NCI-H1092 treated with DMSO at 0.1 percent for 48 hours (cell line): ENCODE data around the gene KBTBD2.
"Not testable (repeated sequence)": the region's sequence is repeated elsewhere in the genome, so short reads cannot be mapped to it uniquely, and the experiment has no call there.

Source experiments
- DNase-seq: peaks from one replicate; lab custom pipeline; 2025; lab: John Stamatoyannopoulos, UW

Gene KBTBD2

DNA sequence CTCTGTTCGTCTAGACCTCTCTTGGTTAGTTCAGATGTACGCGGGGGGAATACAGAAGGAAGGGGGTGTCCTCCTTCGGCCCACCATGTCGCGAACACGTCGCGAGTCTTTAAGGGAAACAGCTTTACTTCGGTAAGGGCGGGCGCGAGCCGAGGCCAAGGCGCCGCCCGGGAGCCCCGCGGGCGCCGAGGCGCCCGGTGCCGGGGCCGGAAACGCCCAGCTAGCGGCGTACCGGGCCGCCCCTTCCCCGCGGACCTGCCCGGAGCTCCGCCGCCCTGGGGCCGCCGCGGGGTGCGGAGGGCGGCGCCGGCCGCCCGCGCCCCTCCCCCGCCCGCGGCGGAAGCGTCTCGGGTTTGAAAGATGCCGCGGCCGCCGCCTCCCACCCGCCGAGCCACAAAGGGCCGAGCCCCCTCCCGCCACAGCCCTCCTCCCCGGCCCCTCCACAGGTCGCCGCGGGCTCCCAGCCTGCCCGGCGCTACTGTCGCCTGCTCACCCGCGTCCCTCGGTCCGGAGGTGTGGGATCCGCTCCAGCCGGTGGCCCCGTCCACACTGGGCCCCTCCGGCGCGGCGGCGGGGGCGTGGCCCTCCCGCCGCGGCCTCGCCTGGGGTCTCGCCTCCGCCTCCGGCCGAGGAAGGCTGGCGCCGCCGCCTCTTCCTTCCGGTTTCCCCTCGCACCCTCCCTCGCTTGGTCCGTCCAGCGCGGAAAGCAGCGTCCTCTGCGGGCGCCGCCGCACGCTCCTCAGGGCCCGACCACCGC lies at the start of gene KBTBD2:
Gene KBTBD2 (minus strand): TSS at position 718 of the 757 bp plus-strand sequence. CDS start 12,156 bp downstream, outside the sequence.
- peak; percentile 94 for DNase-seq

DNA sequence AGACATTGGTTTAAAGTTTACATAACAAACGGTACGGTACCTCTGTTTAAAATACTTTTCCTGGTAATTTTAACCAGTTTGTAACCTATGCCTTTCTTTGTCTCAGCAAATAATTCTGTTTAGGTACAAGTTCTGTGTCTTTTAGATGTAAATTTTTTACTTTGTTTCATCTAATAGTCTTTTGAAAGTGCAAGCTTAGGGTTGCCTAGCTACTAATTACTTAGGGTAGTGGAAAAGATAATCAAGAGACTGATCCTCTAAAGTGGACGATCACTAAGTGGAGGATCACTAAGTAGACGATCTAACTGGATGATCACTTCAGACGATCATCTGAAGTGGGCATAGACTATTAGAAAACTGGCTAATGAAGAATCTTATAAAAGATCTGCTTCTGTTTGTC lies 49.6 kb upstream of the KBTBD2 start:
- DNase-seq: no peak

DNA sequence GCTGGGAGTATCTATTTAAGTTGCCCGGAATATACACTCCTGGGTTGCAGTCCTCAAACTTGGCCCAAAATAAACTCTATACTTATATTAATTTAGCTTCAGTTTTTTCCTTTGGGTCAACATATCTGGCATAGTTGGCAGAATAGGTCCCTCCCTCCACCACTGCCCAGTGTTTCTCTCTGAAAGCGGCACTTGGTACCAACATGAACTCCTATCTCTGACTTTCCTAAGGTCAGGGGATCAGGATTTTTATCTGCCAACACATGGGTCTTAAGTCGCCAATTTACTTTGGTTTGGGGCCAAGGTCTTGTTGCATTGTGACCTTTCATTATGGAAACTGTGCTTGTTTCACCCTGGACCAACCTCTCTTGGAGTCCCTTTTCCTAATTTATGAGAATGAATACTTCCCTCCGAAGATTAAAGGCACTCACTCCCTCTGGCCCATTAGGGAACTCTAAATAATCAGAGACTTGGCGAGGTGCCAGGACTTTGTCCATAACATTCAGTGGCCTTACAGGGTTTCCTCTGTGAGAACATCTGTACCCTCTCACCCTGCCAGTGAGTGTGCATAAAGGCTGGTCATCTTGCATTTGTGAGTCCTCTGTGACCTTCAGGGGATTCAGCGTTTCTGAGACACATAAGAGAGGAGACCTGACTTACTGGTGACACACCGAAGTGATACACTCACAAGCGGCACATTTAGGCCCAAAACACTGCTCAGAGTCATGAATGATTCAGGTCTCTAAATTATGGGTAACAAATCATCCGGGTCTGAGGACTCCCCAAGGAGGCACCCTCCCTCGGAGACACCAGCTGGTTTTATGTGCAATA lies 46.0 kb upstream of the KBTBD2 start:
- peak; percentile 52 for DNase-seq

DNA sequence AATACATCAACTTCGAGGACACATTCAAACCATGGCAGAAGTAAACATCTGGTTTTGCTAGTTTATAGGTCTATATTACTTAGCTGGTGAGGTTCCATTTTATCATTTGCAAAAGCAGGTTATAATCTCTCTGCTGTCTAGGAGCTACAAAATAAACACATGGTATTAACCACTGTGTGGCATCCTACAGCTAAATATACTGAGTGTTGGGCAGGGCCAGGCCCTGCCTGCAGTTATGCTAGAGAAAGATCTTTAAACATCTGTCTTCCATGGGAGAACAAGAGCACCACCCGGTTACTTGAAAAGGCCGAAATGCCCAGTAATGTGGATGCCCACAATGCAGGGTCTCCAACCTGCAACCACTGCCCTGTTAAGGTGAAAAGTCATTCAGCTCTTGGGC lies 45.1 kb upstream of the KBTBD2 start:
- no peak for DNase-seq

DNA sequence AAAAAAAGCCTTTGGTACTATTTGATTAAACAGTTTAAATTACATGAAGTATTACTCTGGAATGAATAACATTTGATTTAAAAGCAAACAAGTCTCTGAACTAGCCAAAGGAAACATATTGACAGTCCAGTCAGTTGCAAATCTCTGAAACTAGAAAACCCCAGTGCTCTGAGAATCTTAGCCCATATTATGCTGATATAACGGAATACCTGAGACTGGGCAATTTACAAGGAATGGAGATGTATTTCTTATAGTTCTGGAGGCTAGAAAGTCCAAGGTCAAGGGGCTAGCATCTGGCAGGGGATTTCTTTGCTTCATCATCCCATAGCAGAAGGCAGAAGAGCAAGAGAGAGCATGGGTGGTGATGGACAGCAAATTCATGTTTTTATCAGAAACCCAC lies 44.0 kb upstream of the KBTBD2 start:
- DNase-seq: no peak

DNA sequence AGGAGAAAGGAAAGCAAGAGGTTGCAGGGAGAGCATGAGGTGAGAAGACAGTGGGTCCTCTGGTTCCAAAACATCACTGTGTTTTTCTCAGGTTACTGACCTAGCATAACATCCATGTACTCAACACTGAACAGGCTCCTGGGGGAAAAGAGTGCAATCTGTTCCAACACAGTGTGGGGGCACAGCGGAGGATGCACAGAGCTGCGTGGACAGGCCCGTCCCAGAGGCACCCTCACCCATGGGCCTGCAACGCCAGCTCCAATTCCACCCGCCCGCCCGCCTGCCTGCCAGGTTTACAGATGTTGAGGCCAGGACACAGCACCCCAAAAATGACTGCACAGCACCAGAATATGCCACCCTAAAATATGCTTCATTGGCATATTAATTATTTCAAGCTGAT lies 38.8 kb upstream of the KBTBD2 start:
- no peak for DNase-seq

DNA sequence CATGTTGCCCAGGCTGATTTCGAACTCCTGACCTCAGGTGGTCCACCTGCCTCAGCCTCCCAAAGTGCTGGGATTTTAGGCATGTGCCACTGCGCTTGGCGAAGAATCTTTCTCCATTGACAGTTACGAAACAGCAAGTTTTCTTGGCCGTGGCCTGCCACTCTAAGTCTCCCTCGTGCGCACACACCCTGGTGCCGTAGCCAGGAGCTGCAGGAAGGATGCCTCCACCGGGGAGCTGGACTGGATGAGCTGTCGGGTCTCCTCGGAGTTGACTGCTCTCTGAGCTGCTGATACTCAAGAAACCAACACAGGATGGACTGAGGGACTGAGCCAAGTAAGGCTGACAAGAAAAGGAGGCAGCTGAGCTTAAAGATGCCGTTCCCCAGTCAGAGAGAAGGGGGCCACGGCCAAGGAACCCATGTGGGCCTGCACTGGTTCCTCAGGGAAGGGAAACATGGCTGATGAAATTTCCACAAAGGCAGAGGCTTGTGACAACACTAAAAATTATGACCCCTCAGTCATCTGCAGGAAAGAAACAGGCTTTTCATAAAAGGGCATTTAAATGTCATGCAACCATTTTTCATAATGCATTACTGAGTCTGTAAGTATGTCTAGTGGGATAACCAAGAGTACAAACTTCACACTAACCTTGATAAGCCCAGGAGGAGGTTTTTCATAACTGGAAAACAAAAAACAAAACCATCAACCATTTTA lies 38.0 kb upstream of the KBTBD2 start:
- no peak for DNase-seq

DNA sequence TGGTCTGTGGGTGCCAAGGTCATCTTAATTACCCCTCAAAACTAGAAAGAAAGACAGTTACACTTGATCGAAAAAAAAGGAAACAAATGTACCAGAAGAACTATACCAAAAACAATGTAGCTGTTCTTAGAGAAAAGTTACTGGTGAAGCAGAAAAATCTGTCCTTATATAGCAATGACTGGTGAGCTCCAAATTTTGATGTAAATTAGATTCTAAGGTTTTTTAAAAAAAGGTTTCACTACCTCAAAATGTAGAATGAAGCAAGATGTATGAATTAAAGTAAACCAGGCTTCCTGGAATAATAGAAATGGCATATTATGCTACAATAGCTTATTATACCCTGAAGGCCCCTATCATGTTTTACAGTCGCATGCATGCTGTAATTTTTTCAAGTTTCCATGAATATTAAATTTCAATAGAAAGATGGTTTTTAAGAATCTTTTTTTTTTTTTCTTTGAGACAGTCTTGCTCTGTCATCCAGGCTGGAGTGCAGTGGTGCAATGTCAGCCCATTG lies 37.3 kb upstream of the KBTBD2 start:
- no peak for DNase-seq

DNA sequence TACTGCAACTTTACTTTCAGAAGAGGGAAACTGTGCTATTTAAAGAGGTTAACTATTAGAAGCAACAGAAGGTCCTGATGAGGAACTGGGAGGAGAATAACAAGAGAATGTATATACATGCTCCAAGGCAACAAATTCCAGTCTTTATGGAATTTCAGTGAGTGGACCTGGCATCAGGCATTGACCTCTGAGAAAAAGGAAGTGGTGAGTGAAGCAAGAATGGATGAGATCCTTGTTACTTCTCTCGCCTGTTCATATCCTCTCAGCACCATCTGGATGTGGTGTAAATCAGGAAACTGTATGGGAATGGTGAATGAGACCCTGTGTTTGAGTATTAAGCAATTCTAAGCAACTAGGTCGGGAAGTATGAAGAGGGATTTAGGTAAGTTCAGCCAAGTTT lies 30.3 kb upstream of the KBTBD2 start:
- DNase-seq: no peak

DNA sequence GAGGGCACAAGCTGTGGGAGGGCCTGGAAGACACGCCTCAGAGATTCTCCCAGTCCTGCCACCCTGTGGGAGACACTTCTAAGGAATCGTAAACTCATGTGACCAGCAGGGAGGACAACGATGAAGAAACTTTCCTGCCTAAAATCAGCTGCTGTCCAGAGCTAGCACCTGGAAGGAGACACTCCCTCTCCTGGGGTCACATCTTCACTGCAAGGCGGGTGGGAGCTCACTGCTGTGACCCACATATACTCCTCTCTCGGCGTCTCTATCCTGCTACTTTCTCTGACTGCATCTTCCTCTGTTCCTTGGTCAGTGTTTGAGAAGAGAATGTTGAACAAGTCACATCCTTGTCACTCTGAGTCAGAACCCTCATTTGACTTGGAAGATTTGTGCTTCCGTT lies 25.4 kb upstream of the KBTBD2 start:
- not testable (repeated sequence) for DNase-seq

DNA sequence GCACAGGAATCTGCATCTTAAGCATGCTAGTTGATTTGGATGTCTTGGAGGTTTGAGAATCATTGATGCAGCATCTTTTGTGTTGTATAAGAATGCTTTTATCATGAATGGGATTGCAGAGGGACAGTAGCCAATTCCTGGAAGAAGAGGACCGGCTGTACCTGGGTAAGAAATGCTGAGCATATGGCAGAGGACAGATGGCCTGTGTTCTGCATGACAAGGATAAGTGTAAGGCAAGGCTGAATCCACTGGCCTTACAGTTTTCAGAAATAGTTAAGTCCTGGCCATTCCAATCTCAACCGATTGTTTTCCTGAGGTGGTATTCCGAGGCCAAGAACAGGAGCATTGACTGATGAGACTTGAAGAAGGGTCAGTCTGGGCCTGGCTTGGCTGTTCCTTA lies 24.4 kb upstream of the KBTBD2 start:
- no peak for DNase-seq

DNA sequence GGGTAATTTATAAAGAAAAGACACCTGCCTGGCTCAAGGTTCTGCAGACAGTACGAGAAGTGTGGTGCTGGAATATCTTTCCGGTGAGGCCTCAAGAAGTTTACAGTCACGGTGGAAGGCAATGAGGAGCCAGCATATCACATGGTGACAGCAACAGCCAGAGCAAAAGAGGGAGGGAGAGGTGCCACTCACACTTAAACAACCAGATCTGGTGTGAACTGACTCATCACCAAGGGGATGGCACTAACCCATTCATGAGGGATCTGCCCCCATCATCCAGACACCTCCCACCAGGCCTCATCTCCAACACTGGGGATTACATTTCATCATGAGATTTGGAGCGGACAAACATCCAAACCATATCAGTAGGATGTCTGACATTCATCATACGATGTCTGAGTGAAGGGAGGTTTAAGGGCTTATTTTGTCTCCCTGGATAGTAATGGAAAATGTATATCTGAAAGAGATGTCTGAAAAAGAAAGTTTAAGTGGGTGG lies 23.5 kb upstream of the KBTBD2 start:
- no peak for DNase-seq

DNA sequence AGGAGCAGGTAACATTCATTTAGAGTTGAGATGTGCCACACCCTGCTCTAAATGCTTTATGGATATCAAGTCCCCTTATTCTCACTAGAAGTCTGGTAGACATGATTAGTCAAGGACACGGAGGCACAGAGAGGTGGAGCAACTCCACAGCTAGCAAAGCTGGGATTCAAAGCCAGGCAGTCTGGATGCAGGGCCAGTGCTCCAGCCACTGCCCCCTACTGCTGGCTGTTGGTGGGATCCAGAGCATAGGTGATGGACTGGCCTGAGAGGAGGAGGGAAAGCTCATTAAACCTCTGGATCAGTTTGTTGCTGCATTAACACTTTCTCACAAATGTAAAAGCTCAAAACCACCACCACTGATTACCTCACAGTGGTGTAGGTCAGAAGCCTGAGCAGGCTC lies 22.6 kb upstream of the KBTBD2 start:
- DNase-seq: no peak

DNA sequence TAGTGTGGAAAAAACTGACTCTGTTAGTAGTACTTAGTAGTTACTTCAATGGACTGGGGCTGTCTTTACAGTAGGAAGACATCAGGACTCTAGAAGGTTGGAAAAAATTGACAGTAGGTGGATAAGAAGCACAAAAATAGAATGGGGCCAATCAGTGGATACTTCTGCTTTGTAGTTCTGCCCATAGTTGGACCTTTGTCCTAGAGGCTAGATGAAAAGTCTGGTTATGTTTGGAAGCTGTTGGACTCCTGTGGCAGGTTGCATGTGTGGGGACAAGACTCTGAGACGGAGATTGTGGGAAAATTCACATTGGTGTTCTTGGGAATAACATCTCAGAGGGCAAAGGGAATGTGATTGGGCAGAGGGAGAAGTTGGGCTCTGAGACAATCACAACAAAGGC lies 18.6 kb upstream of the KBTBD2 start:
- no peak for DNase-seq

DNA sequence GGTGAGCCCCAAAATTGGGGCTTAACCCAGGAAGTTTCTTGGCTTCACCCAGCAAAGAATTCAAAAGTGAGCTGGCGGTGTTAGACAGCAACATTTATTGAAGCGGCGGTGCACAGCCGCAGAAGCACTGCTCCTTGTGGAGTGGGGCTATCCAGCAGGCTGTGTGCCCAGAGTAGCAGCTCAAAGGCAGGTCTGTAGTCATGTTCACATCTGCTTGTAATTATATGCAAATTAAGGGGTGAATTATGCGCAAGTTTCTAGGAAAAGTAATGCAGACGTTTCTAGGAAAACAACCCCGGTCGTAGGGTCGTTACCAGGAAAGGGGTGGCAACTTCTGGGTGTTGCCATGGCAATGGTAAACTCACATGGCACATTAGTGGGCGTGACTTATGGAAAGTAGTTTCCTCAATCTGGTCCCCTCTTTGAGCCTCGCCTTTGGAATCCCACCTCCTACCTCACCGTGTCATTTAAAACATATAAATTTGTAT lies 13.7 kb upstream of the KBTBD2 start:
- no peak for DNase-seq

DNA sequence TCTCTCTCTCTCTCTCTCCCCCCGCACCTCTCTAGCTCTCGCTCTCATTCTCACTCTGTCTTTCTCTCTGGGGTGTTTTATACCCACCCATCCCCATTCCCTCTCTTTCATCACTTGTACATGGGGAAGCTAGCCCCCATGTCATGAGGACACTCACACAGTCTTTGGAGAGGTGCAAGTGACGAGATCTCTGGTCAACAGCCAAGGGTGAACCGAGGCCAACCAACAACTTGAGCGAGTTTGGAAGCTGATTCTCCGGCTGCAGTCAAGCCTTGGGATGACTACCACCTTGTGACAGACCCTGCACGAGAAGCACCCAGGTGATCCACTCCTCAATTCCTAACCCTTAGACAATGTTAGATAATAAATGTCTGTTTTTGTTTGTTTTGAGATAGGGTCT lies 10.1 kb upstream of the KBTBD2 start:
- no peak for DNase-seq

DNA sequence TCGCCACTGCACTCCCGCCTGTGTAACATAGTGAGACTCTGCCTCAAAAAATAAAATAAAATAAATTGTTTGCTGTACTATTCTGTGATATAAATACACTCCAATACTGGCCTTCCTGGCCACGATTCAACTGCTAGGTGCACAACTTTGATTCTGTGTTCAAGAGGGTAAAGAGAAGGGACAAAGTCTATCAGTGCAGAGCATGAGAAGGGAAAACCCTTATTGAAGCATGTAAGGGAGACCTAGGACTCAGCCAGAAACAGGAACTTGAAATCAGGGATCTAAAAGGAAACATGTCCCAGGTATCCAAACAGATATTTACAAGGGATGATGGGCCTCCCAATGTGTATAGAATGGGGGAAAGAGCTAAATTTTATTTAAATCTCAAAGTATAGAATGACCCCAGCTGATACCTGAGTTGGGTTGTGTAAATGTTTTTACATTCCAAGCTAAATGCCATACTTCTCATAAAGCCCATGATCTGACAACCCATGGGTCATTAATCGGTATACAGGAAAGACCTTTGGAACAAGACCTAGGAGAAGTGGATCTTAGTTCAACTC lies 9.0 kb upstream of the KBTBD2 start:
- DNase-seq: no peak

DNA sequence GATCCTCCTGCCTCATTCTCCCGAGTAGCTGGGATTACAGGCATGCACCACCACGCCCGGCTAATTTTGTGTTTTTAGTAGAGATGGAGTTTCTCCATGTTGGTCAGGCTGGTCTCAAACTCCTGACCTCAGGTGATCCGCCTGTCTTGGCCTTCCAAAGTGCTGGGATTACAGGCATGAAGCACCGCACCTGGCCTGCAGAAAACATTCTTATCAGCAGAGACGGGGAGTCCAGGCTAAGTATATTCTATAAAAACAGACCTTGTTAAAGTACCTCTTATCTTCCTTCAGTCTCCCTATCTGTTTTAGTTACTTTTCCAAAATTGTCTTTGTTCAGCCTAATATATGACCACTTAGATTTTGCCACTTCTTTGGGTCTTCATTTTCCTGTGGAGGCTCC lies 5.8 kb upstream of the KBTBD2 start:
- not testable (repeated sequence) for DNase-seq

DNA sequence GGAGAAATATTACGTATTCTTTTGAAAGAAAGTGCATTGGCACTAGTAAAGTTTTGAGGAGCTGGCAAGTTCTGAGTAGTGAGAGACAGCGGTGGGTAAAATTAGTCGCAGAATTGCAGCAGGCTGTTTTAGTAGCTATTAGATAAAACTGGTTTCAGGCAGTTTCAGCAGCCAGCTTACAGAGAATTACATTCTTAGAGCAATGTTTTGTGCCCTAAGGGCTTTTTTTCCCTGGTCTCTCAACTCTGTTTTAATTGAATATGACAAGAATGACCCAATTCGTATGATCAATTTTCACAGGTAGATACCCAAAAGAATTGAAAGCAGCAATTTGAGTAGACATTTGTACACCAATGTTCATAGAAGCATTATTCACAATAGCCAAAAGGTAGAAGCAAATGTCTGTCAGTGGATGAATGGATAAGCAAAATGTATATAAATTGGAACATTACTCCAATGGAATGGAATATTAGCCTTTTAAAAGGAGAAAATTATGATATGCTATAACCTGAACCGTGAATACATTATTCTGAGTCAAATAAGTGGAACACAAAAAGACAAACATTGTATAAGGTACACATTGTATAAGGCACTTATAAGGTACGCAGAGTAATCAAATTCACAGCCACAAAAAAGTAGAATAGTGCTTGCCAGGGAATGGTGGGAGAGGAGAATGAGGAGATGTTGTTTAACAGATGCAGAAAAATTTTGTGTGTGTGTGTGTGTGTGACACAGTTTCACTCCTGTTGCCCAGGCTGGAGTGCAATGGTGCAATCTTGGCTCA lies 5.2 kb upstream of the KBTBD2 start:
- no peak for DNase-seq

DNA sequence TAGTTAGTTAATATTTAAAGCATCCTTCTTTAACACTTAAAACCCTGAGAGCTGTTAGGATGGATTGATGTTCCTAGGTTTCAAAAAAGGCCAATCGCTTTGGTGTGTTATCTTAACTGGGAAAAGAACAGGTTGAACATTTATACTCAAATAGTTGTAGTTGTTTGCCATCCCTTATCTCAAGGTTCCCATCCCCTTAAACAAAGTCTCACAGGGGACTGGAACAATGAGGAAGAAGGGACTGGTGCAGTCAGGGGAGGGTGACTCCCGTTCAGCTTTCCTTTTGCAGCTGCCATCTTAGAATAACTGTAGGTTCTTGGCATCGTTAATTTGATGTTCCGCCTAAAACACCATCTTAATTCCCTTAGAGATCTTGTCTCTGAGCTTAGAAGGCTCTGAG lies 2.6 kb upstream of the KBTBD2 start:
- no peak for DNase-seq

DNA sequence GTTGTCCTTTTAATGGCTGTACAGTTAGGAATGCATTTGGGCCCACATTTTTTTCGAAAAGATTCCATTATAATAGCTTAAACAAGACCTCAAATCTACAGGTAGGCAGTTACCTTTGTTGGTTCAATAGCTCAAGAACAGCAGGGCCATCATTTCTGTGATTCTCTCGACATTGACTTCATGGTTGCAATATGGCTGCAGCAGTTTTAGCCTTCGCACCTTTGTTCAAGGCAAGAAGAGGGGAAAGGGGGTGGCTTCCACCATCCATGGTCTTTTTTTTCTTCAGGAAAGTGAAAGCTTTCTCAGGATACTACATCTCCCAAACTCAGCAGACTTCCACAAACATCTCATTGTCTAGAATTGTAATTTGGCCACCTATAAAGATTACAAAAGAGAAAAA lies 2.2 kb upstream of the KBTBD2 start:
- DNase-seq: no peak
